Measurements from ENCODE around the gene IGF1R.
A peak's percentile ranks its signal among the peaks of the same experiment; 100 is the strongest.

The IGF1R gene

GRCh38 chr15:98648654-98649471 is 524 bp downstream of the IGF1R start:
- peak in 1 of 2 donors; percentile 13 for DNase-seq (ENCODE audit: low read depth in 2 of 2)

- peak in 1 of 2 donors; percentile 17 for DNase-seq (ENCODE audit: low read depth in 2 of 2)
These were observed 1.4 kb downstream of the IGF1R start for GRCh38 chr15:98649472-98650416.

- DNase-seq (ENCODE audit: low read depth in 2 of 2), result peak in 1 of 2 donors; percentile 11
These were observed 2.2 kb downstream of the IGF1R start for GRCh38 chr15:98650417-98651035.

GRCh38 chr15:98651036-98651481 is 2.7 kb downstream of the IGF1R start:
- DNase-seq (ENCODE audit: low read depth in 2 of 2), result no peak

GRCh38 chr15:98651581-98652220 is 3.4 kb downstream of the IGF1R start:
- no peak for DNase-seq (ENCODE audit: low read depth in 2 of 2)

- DNase-seq (ENCODE audit: low read depth in 2 of 2), result no peak
These were observed 5.3 kb downstream of the IGF1R start for GRCh38 chr15:98653686-98654085.

GRCh38 chr15:98654790-98655360 is 6.5 kb downstream of the IGF1R start:
- no peak for DNase-seq (ENCODE audit: low read depth in 2 of 2)

- no peak for DNase-seq (ENCODE audit: low read depth in 2 of 2)
These were observed 7.4 kb downstream of the IGF1R start for GRCh38 chr15:98655732-98656131.

GRCh38 chr15:98657721-98658120 is 9.4 kb downstream of the IGF1R start:
- DNase-seq (ENCODE audit: low read depth in 2 of 2), result no peak

- no peak for DNase-seq (ENCODE audit: low read depth in 2 of 2)
These were observed 10.7 kb downstream of the IGF1R start for GRCh38 chr15:98658831-98659699.

- DNase-seq (ENCODE audit: low read depth in 2 of 2), result no peak
These were observed 11.7 kb downstream of the IGF1R start for GRCh38 chr15:98660055-98660454.

GRCh38 chr15:98663045-98663444 is 14.7 kb downstream of the IGF1R start:
- DNase-seq (ENCODE audit: low read depth in 2 of 2), result no peak

GRCh38 chr15:98663606-98664005 is 15.3 kb downstream of the IGF1R start:
- no peak for DNase-seq (ENCODE audit: low read depth in 2 of 2)

- DNase-seq (ENCODE audit: low read depth in 2 of 2), result no peak
These were observed 18.1 kb downstream of the IGF1R start for GRCh38 chr15:98666441-98666840.

- no peak for DNase-seq (ENCODE audit: low read depth in 2 of 2)
These were observed 18.5 kb downstream of the IGF1R start for GRCh38 chr15:98666841-98667240.

GRCh38 chr15:98667521-98668179 is 19.3 kb downstream of the IGF1R start:
- no peak for DNase-seq (ENCODE audit: low read depth in 2 of 2)

- DNase-seq (ENCODE audit: low read depth in 2 of 2), result no peak
These were observed 20.4 kb downstream of the IGF1R start for GRCh38 chr15:98668566-98669308.

GRCh38 chr15:98669638-98670037 is 21.3 kb downstream of the IGF1R start:
- DNase-seq (ENCODE audit: low read depth in 2 of 2), result no peak

All from stimulated activated CD4-positive, alpha-beta T cell treated with anti-CD3 and anti-CD28 coated beads, Interleukin-1b, Interleukin-23, amount 100 ng/mL, for 1 hour (primary cell).